Naive B cell (primary cell): ENCODE results near the gene OLFM4. TPM values are rescaled to one million over a fixed set of nuclear protein-coding genes. Genes with fewer than 3 reads are reported as not detected.
A peak's percentile ranks its signal among the peaks of the same experiment; 100 is the strongest.
"Not testable (repeated sequence)": the region's sequence is repeated elsewhere in the genome, so short reads cannot be mapped to it uniquely, and the experiment has no call there.

Experiments used
- ATAC-seq, 2 donors: fragments of 150-1000 bp; cut with Tn5 transposase; 2 replicates each; pipeline ENCODE4 v1.10.0; 2021; ENCODE audit warnings: low read depth in 2 of 2, mild to moderate bottlenecking in 2 of 2, moderate library complexity in 2 of 2
- DNase-seq: peaks from one replicate; pipeline ENCODE4 v3.0.0; 2022
- H3K27ac Mint-ChIP-seq, 6 donors: one replicate each; pipeline ENCODE4 v1.8.0; 2020 to 2022; ENCODE audit warnings: mild to moderate bottlenecking in 6 of 6, mixed read lengths in 6 of 6, moderate library complexity in 5 of 6, inconsistent platforms in 2 of 6
- H3K27me3 Mint-ChIP-seq, 3 donors: one replicate each; pipeline ENCODE4 v1.8.0; 2021 to 2022; ENCODE audit warnings: mixed read lengths in 3 of 3, mild to moderate bottlenecking in 1 of 3
- H3K36me3 Mint-ChIP-seq, 2 donors: one replicate each; pipeline ENCODE4 v1.8.0; 2020 to 2022; ENCODE audit warnings: mixed read lengths in 2 of 2, inconsistent platforms in 1 of 2, mild to moderate bottlenecking in 1 of 2
- H3K4me1 Mint-ChIP-seq, 3 donors: one replicate each; pipeline ENCODE4 v1.8.0; 2020 to 2022; ENCODE audit warnings: mixed read lengths in 3 of 3, inconsistent platforms in 1 of 3, mild to moderate bottlenecking in 1 of 3, moderate library complexity in 1 of 3
- H3K4me3 Mint-ChIP-seq, 8 donors: one replicate each; pipeline ENCODE4 v1.8.0; 2020 to 2022; ENCODE audit warnings: mild to moderate bottlenecking in 8 of 8, mixed read lengths in 8 of 8, moderate library complexity in 8 of 8, inconsistent platforms in 2 of 8
- H3K9me3 Mint-ChIP-seq, 7 donors: one replicate each; pipeline ENCODE4 v1.8.0; 2020 to 2022; ENCODE audit warnings: mixed read lengths in 7 of 7, mild to moderate bottlenecking in 5 of 7, inconsistent platforms in 2 of 7, moderate library complexity in 1 of 7
- polyA plus RNA-seq, 6 donors: library from polyadenylated mRNA; unstranded; fragments of 300-500 nt; fragmentation: Illumina TruSeq; gene quantifications; one replicate each; pipeline ENCODE4 v1.2.3, GENCODE V29; 2021; ENCODE audit warnings: low read depth in 6 of 6

The OLFM4 gene
- polyA plus RNA-seq, 6 donors from 2014 or later, result not detected

DNA sequence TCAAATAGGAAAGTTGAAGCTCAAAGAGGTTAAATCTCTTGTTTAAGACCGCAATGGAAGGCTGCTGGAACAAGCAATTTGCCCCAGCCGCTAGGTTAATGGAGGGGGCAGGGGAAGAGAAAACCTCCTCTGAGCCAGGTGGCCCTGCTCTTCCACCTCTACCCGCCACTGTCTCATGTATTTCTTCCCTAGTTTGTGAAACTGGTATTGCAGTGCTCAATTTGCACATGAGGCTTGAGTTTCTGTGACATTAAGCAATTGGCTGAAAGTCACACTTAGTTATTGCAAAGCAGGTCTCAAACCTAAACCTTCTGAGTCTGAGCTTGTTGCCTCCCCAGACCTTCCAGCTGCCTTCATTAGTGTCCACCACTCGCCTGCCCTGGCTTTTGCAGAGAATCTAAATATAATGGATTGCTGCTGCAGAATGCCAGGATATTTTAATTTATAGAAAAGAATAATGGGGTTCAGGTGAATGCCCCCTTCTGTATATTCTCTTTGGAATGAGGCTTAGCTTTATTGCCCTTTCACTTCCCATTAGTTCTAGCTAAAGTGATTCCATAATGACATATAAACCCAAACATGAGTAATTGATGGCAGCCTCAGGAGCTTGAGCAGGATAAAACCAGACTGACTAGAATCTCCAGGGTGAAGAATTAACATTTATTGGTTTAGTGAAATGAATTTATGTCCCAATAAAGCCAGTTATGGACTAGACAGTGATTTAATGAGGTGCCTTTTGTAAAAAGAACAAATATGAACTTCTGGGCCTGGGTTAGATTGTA is 27.0 kb upstream of the OLFM4 start:
- no peaks in the 10 kb centered on the region for H3K4me1 Mint-ChIP-seq
- H3K9me3 Mint-ChIP-seq, result peaks cover 0 to 12% (median 0%) of the 10 kb centered on the region in 7 donors
- no peak overlapping the region for H3K4me3 Mint-ChIP-seq
- H3K27me3 Mint-ChIP-seq, result peaks cover 0 to 10% (median 0%) of the 10 kb centered on the region in 3 donors
- H3K36me3 Mint-ChIP-seq, result no peaks in the 10 kb centered on the region
- no peak for DNase-seq
- ATAC-seq, result no peak
- H3K27ac Mint-ChIP-seq, result no peak overlapping the region

DNA sequence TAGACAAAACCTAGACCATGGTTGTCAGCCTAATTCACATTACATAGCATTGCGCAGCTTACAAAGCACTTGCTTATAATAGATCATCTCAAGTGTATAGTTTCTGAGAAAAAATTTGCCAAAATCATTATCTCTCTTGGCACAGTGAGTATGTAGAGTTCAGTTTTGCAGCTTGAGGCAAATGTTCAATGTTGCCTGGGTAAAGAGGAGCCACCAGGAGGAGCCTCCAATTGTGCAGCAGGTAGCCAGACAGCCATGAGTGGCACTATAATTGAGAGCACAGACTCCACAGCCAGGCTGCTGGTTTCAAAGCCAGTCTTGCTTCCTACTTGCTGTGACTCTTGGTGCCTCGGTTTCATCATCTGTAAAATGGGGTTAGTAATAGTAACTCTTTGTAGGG is 24.0 kb upstream of the OLFM4 start:
- Mint-ChIP-seq H3K4me3 (no peak overlapping the region), H3K27me3 (peaks cover 0 to 10% (median 6%) of the 10 kb centered on the region in 3 donors), H3K36me3 (no peaks in the 10 kb centered on the region), H3K27ac (no peak overlapping the region), H3K4me1 (no peaks in the 10 kb centered on the region), H3K9me3 (peaks cover 0 to 8% (median 3%) of the 10 kb centered on the region in 7 donors)
- ATAC-seq, result no peak
- no peak for DNase-seq

DNA sequence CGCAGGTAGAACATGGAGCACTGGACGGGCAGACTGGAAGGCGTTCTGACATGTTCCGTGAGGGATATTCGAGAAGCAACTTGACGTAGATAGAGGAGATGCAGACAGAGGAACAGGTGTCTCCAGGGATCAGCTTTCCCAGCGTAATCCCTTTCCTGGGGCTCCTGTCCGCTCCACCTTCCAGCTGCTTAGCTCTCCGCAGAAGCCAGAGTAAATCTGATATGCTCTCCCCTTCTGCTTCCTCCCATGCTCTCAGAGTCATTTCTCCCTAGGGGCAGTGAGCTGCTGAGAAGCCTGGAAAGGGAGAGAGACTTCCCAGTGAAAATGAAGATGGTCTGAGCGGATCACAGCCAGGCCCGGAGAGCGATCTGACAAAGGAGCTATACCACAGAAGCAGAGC is 23.0 kb upstream of the OLFM4 start:
- no peaks in the 10 kb centered on the region for H3K36me3 Mint-ChIP-seq
- H3K4me3 Mint-ChIP-seq, result no peak overlapping the region
- DNase-seq (no peak), ATAC-seq (no peak)
- H3K9me3 Mint-ChIP-seq, result peaks cover 0 to 4% (median 0%) of the 10 kb centered on the region in 7 donors
- no peaks in the 10 kb centered on the region for H3K4me1 Mint-ChIP-seq
- H3K27me3 Mint-ChIP-seq, result peaks cover 0 to 16% (median 6%) of the 10 kb centered on the region in 3 donors
- no peak overlapping the region for H3K27ac Mint-ChIP-seq

DNA sequence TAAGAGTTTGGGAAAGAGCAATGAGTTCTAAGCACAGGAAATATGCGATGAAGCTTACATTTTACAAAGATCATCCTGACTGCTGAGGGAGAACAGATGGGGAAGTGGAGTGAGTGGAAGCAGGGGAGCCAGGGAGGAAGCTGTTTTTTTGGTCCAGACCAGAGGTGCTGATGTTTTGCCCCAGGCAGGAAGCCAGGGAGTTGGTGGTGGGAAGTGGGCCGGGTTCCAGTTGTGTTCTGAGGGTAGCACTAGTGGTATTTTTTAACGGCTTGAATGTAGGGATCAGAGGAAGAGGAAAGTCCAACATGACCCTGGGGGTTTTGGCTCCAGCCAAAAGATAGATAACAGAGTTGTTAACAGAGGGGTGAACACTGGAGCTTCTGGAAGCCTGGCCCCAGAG is 20.7 kb upstream of the OLFM4 start:
- H3K4me3 Mint-ChIP-seq, result no peak overlapping the region
- H3K36me3 Mint-ChIP-seq, result no peaks in the 10 kb centered on the region
- DNase-seq (no peak), ATAC-seq (no peak)
- H3K27ac Mint-ChIP-seq, result no peak overlapping the region
- peaks cover 0 to 4% (median 0%) of the 10 kb centered on the region in 7 donors for H3K9me3 Mint-ChIP-seq
- peaks cover 0 to 8% (median 5%) of the 10 kb centered on the region in 3 donors for H3K4me1 Mint-ChIP-seq
- peaks cover 7 to 16% (median 13%) of the 10 kb centered on the region in 3 donors for H3K27me3 Mint-ChIP-seq

DNA sequence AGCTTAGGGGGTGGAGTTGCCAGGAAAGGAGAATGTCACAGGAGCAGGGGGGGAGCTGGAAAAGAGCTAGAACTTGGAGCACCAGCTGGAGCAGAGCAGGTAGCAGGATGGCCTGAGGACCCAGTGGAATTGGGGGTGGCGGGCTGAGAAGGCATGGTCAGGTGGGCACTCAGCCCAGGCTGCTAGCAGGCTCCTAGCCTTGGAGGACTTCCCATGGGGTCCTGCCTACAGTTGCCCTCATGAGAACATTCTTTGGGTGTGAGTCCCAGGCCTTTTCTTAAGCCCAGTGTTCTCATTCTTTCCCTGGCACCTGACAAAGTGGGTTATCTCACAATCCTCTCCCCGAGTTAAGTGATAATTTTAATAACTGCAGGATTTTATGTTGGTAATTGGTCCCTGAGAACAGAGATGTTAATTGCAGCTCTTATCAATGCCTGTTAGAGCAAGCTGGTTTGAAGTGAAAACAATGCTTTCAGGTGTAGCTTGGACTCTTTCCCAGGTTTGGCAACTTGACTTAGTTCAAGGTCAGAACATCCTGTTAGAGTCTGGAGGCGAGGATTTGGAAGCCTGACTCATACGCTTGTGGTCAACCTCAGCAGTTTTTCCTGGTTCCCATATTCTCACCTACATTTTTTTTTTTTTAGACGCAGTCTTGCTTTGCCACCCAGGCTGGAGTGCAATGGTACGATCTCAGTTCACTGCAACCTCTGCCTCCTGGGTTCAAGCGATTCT is 18.1 kb upstream of the OLFM4 start:
- Mint-ChIP-seq H3K4me1 (peaks cover 0 to 10% (median 6%) of the 10 kb centered on the region in 3 donors), H3K4me3 (peak overlapping the region in 1 of 8 donors; percentile 32), H3K27me3 (peaks cover 7 to 13% (median 12%) of the 10 kb centered on the region in 3 donors), H3K36me3 (no peaks in the 10 kb centered on the region), H3K9me3 (peaks cover 0 to 4% (median 0%) of the 10 kb centered on the region in 7 donors), H3K27ac (peak overlapping the region in 1 of 6 donors; percentile 57)
- DNase-seq (no peak), ATAC-seq (no peak)

DNA sequence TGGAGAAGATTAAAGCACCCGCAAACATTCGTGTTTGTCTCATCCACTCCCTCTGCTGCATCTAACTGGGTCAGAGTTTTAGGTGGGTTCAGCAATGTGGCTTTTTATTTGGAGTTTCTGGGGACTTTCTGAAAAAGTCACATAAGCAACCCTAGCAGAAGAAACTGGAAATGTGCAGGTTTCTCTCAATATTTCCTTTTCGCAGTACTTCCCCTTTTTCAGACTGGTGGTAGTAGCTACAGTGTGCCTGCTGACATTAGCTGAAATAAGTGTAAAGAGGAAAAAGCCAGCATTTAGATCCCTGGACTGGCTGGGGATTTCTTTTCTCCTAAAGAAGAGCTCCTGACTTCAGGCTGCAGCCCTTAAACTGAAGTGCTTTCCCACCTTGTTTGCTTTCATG is 15.9 kb upstream of the OLFM4 start:
- no peak for ATAC-seq
- peaks cover 0 to 8% (median 0%) of the 10 kb centered on the region in 7 donors for H3K9me3 Mint-ChIP-seq
- no peak overlapping the region for H3K4me3 Mint-ChIP-seq
- H3K27me3 Mint-ChIP-seq, result peaks cover 6 to 10% (median 7%) of the 10 kb centered on the region in 3 donors
- DNase-seq, result no peak
- H3K36me3 Mint-ChIP-seq, result peaks cover 0 to 5% of the 10 kb centered on the region in 2 donors
- H3K27ac Mint-ChIP-seq, result no peak overlapping the region
- peaks cover 0 to 10% (median 6%) of the 10 kb centered on the region in 3 donors for H3K4me1 Mint-ChIP-seq

DNA sequence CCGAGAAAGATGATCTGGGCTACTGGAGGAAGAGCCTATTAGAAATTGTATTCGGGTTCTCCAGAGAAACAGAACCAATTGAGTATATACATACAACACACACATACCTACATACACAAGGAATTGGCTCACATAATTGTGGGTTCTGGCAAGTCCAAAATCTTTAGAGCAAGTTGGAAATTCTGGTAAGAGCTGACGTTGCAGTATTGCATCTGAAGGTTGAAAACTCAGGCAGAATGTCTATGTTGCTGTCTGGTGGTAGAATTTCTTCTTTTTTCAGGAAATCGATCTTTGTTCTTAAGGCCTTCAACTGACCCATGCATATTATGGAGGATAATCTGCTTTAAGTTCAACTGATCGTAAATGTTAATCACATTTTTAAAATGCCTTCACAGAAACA is 15.5 kb upstream of the OLFM4 start:
- H3K4me3 Mint-ChIP-seq, result no peak overlapping the region
- no peak for ATAC-seq
- H3K4me1 Mint-ChIP-seq, result peaks cover 0 to 10% (median 6%) of the 10 kb centered on the region in 3 donors
- no peak overlapping the region for H3K27ac Mint-ChIP-seq
- H3K9me3 Mint-ChIP-seq, result peaks cover 0 to 5% (median 0%) of the 10 kb centered on the region in 7 donors
- peaks cover 0 to 5% of the 10 kb centered on the region in 2 donors for H3K36me3 Mint-ChIP-seq
- H3K27me3 Mint-ChIP-seq, result peaks cover 6 to 8% (median 7%) of the 10 kb centered on the region in 3 donors
- DNase-seq, result no peak

DNA sequence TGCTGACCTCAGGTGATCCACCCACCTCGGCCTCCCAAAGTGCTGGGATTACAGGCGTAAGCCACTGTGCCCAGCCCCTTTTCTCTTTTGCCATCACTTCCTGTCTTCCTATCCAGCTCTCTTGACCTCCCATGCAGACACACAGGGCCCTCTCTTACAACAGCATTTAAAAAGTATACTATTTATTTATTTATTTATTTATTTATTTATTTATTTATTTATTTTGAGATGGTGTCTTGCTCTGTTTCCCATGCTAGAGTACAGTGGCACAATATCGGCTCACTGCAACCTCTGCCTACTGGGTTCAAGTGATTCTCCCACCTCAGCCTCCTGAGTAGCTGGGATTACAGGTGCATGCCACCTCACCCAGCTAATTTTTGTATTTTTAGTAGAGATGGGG is 14.6 kb upstream of the OLFM4 start:
- not testable (repeated sequence) for H3K27me3 Mint-ChIP-seq, H3K27ac Mint-ChIP-seq, H3K9me3 Mint-ChIP-seq, DNase-seq, ATAC-seq, H3K4me3 Mint-ChIP-seq, H3K36me3 Mint-ChIP-seq, H3K4me1 Mint-ChIP-seq

DNA sequence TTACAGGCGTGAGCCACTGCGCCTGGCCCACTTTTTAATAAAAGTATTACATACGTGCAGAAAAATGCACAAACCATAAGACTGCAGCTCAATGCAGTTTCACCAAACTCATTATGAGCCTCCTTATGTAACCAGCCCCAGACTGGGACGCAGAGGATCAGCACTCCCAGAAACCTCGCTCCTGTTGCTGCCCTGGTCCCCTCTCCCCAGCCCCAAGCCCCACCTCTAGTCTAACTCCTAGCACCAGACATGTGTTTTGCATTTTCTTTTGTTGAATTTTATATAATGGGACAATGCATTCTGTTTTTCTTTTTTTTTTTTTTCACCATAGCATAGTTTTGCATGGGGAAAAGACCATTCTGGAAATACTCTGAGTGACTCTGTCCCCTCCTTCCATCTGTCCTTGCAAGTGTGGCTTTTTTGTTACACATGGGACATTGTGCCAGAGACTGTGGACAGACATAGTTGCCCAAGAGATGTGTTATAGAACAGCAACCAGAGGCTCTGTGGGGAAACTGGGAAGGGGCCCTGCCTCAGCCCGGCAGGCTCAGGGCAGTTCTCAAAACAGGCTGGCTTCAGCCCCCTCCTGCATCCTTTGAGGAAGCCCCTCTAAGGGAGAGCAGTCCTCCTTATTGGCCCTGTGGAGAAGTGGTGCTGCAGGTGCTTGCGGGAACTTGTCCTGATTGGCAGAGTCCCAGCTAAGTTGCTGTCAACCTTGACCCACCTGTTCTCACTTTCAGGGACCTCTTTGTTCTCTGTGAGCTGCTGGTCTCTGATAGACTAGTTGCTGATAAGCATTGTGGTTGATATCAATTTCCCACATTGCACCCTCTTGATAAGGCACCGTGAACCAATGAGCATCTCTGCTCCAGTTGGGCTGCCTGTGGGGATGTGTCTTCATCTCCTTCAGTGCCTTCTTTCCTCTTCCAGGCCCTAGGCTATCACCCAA is 13.8 kb upstream of the OLFM4 start:
- Mint-ChIP-seq H3K27me3 (peaks cover 6 to 8% (median 7%) of the 10 kb centered on the region in 3 donors), H3K4me3 (no peak overlapping the region), H3K9me3 (peaks cover 0 to 5% (median 0%) of the 10 kb centered on the region in 7 donors), H3K4me1 (peaks cover 0 to 10% (median 6%) of the 10 kb centered on the region in 3 donors), H3K27ac (no peak overlapping the region), H3K36me3 (peaks cover 0 to 5% of the 10 kb centered on the region in 2 donors)
- ATAC-seq (no peak), DNase-seq (no peak)

DNA sequence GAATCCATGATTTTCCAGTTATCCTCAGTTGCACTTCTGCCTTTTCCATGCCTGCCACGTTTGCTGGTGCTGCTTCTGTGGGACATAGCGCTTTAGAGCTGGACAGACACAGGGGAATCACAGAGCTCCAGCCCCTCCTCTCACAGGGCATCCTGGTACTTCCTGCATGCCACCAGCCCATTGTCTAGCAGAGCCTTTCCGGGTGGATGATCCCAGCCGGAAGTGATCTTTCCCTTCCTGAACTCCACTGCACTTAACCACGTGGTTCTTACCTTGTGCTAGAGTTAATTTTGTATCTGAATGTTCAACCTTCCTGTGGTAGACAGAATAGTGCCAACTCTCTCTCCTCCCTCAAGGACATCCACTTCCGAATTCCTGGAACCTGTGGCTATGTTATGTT is 12.6 kb upstream of the OLFM4 start:
- DNase-seq, result no peak
- H3K4me1 Mint-ChIP-seq, result peaks cover 0 to 10% (median 6%) of the 10 kb centered on the region in 3 donors
- H3K9me3 Mint-ChIP-seq, result peaks cover 0 to 5% (median 0%) of the 10 kb centered on the region in 7 donors
- no peak for ATAC-seq
- peaks cover 0 to 8% (median 7%) of the 10 kb centered on the region in 3 donors for H3K27me3 Mint-ChIP-seq
- H3K36me3 Mint-ChIP-seq, result peaks cover 0 to 5% of the 10 kb centered on the region in 2 donors
- no peak overlapping the region for H3K27ac Mint-ChIP-seq
- peak overlapping the region in 2 of 8 donors; percentile 41 to 42 for H3K4me3 Mint-ChIP-seq

DNA sequence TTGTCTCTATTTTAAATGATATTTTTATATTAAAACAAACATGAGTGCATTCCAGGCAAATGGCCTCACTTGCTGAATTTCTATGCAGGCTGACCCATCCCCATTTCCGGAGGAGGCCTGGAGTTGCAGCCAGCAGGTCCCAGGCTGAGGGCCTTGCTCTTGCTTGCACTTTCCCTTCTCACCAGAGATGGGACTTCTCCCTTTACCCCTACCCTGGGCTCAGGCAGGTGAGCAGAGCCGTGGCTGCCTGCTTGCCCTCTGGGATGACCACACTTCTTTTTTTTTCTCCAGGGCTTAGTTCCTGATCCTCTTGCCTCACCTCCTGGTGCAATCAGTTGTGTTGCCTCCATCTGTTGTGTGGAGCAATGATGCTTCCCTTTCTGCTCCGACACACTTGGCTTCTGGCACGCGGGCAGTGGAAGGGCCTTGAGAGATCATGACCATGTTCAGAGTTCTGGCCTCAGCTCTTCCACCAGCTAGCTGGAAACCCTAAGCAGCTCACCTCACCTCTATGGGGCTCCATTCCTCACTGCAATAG is 11.1 kb upstream of the OLFM4 start:
- peaks cover 0 to 4% (median 0%) of the 10 kb centered on the region in 3 donors for H3K27me3 Mint-ChIP-seq
- H3K4me1 Mint-ChIP-seq, result peaks cover 0 to 6% (median 5%) of the 10 kb centered on the region in 3 donors
- ATAC-seq (no peak), DNase-seq (no peak)
- peaks cover 0 to 5% of the 10 kb centered on the region in 2 donors for H3K36me3 Mint-ChIP-seq
- no peak overlapping the region for H3K4me3 Mint-ChIP-seq
- H3K27ac Mint-ChIP-seq, result no peak overlapping the region
- peaks cover 0 to 5% (median 0%) of the 10 kb centered on the region in 7 donors for H3K9me3 Mint-ChIP-seq

DNA sequence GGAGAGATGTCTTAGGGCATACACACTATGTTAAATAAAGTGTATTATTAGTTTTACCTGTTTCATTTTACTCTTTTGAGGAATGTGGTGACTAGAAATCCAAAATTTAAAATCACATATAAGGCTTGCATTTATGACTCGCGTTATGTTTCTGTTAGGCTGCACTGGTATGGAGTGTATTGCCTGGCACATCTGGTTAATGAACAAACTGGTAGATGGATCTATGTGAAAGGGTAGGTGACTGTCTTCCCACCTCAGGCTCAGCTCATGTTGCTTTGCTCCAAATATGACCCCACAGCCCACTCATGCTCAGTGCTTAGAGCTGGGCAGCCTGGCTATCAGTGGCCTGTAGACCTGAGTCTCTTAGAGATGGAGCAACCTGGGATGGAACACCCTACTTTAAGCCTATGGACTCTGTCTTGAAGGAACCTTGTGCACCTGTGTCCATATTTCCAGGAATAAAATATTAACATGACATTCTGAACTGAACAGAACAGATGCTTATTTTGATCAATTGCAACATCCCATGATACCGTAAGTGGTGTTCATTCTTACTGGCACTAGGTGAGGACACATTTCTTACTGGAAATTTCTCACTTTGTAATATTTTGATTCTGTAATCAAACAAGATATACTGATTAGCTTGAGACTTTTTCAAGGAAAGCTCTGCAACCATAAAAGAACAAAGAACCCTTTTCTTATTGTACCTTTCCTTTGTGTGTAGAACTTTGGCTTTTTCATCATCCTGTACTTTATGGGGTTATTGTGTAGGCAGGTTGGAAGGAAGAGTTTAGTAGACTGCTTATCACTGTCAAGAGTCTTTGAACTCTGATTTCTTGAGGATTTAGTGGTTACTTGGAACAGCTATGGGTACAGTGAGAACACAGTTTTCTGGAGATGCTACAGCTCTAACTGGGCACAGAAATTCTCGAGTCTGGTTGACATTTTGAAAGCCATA is 9.6 kb upstream of the OLFM4 start:
- H3K27ac Mint-ChIP-seq, result no peak overlapping the region
- DNase-seq, result no peak
- H3K4me3 Mint-ChIP-seq, result no peak overlapping the region
- H3K36me3 Mint-ChIP-seq, result peaks cover 0 to 5% of the 10 kb centered on the region in 2 donors
- H3K27me3 Mint-ChIP-seq, result peaks cover 0 to 4% (median 0%) of the 10 kb centered on the region in 3 donors
- ATAC-seq, result no peak
- no peaks in the 10 kb centered on the region for H3K4me1 Mint-ChIP-seq
- H3K9me3 Mint-ChIP-seq, result peaks cover 0 to 5% (median 0%) of the 10 kb centered on the region in 7 donors
